Esophagus muscularis mucosa (tissue), 4 donors: Measurements from ENCODE around the gene MPL.
"Not testable (repeated sequence)": the region's sequence is repeated elsewhere in the genome, so short reads cannot be mapped to it uniquely, and the experiment has no call there.

ENCODE experiments used
- EP300 ChIP-seq: sonication (generic); formaldehyde crosslinking; IDR thresholded peaks from one replicate; pipeline ENCODE4 v1.6.1; 2017; ENCODE audit warnings: antibody characterized with exemption
- POLR2A ChIP-seq: fragments of 450-650 bp; IDR thresholded peaks from one replicate; pipeline ENCODE4 v1.6.1; 2017; ENCODE audit warnings: antibody characterized with exemption, moderate library complexity, mild to moderate bottlenecking, low read depth
- POLR2AphosphoS5 ChIP-seq, 2 donors: sonication (generic); formaldehyde crosslinking; IDR thresholded peaks; one replicate each; pipeline ENCODE4 v1.6.1; 2017; ENCODE audit warnings: antibody characterized with exemption in 2 of 2
- TF ChIP-seq, protein P1 (sequence below), 3 experiments: fragments of 200-600 bp in 2 of 3; fragments of 450-650 bp in 1 of 3; sonication (generic) in 2 of 3; IDR thresholded peaks; one replicate each; pipeline ENCODE4 v1.5.1; 2017 to 2019; ENCODE audit warnings: antibody characterized with exemption in 3 of 3, mild to moderate bottlenecking in 2 of 3, moderate library complexity in 1 of 3

DNA sequence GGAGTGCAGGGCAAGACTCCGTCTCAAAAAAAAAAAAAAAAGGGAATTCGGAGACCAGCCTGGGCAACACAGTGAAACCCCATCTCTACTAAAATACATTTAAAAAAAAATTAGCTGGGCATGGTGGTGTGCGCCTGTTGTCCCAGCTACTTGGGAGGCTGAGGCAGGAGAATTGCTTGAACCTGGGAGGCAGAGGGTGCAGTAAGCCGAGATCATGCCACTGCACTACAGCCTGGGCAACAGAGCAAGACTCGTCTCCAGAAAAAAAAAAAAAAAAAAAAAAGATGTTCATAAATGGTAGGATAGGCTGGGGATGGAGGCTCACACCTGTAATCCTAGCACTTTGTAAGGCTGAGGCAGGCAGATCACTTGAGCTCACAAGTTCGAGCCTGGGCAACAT lies 32.2 kb downstream of the MPL start:
- TF ChIP-seq, protein P1, sequence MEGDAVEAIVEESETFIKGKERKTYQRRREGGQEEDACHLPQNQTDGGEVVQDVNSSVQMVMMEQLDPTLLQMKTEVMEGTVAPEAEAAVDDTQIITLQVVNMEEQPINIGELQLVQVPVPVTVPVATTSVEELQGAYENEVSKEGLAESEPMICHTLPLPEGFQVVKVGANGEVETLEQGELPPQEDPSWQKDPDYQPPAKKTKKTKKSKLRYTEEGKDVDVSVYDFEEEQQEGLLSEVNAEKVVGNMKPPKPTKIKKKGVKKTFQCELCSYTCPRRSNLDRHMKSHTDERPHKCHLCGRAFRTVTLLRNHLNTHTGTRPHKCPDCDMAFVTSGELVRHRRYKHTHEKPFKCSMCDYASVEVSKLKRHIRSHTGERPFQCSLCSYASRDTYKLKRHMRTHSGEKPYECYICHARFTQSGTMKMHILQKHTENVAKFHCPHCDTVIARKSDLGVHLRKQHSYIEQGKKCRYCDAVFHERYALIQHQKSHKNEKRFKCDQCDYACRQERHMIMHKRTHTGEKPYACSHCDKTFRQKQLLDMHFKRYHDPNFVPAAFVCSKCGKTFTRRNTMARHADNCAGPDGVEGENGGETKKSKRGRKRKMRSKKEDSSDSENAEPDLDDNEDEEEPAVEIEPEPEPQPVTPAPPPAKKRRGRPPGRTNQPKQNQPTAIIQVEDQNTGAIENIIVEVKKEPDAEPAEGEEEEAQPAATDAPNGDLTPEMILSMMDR (IDR thresholded peaks at IDR 0.05) = not testable (repeated sequence)
- TF ChIP-seq POLR2A; POLR2AphosphoS5 (IDR thresholded peaks at IDR 0.05); EP300: not testable (repeated sequence)
